Activated CD8-positive, alpha-beta memory T cell treated with anti-CD3 and anti-CD28 coated beads, Interleukin-2, amount 50 U/mL, for 48 hours (primary cell): ENCODE measurements around the gene SLC25A6.
"Not testable (repeated sequence)": the region's sequence is repeated elsewhere in the genome, so short reads cannot be mapped to it uniquely, and the experiment has no call there.

Experiments
- DNase-seq: peaks from one replicate; pipeline ENCODE4 v3.0.0-alpha.2; 2020

Gene SLC25A6

DNA sequence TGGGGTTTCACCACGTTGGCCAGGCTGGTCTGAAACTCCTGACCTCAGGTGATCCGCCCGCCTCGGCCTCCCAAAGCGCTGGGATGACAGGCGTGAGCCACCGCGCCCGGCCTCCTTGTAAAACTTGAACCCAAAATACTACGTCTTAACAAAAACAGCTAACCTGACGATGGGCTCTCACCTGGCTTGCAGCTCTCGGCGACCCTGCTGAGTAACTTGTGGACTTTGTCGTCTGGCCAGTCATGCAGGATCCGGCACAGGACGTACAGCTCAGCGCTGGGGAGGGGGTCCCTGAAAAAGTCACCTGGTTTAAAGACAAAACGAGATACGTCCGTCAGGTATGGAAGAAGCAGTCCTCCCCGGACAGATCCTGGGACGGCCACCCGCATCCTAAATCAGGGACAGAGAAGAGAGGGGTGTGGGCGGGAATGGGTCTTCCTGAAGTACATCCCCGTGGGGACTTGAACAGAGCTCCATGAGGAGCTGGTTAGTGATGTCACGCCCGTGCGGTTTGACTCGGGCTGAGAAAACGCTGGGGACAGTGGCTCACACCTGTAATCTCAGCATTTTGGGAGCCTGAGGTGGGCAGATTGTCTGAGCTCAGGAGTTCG is 20.7 kb upstream of the SLC25A6 start:
- DNase-seq, result no peak

DNA sequence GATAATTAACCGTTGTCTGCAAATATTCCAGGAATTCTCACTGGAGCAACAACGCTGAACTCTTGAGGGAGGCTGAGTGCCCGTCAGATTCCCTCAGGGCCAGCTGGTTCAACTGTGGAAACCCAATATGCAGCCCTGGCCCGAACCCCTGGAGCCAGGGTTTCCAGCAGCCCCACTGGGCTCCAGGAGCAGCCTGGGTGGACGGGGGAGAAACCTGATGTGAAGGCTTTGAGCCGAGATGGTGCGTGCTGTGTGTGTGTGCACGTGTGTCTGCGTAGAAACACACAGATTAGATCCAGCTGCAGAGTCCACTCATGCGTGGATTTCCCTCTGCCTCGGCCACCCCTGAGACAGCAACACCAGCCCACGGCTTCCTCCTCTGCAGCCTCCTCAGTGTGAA is 19.4 kb upstream of the SLC25A6 start:
- DNase-seq, result no peak

- no peak for DNase-seq
Measured at GRCh38 chrX:1407035-1407434, 15.1 kb upstream of the SLC25A6 start.

- DNase-seq, result not testable (repeated sequence)
Measured at GRCh38 chrX:1405769-1406168, 13.9 kb upstream of the SLC25A6 start.

- DNase-seq, result not testable (repeated sequence)
Measured at GRCh38 chrX:1403867-1404266, 12.0 kb upstream of the SLC25A6 start.

DNA sequence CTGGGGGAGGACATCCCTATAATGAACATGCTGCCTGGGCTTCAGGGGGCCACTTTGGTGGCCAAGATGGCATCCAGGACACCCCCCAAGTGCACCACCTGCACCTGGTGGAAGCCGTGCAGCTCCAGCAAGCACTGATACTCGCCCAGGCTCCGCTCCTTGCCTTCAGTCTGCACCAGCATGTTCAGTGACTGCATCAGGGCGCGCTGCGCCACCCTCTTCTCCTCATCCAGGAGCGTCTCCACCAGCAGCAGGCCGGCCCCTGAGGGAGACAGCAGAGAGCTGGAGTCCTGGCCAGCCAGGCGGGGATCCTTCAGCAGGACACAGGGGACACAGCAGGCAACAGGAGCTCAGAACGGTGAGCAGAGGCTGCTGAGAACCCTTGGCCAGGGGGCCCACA is 11.3 kb upstream of the SLC25A6 start:
- DNase-seq, result no peak

- no peak for DNase-seq
Measured at GRCh38 chrX:1401611-1402430, 9.9 kb upstream of the SLC25A6 start.

DNA sequence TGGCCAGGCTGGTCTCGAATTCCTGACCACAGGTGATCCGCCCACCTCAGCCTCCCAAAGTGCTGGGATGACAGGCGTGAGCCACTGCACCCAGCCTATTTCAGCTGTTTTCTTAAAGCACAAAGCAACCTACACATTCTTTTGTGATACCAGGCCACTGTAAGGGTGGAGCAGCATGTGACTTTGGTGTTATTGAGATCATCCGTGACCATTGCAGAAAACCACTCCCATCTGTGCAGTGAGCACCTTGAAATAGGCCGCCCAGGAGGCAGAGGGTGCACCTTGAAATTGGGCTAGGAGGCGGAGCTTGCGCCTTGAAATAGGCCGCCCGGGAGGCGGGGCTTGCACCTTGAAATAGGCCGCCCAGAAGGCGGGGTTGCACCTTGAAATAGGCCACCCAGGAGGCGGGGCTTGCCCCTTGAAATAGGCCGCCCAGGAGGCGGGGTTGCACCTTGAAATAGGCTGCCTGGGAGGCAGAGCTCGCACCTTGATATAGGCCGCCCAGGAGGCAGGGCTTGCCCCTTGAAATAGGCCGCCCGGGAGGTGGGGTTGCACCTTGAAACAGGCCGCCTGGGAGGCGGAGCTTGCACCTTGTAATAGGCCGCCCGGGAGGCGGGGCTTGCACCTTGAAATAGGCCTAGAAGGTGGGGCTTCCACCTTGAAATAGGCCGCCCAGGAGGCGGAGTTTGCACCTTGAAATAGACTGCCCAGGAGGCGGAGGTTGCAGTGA is 9.0 kb upstream of the SLC25A6 start:
- DNase-seq, result peak; percentile 54

GRCh38 chrX:1400049-1400448 is 8.1 kb upstream of the SLC25A6 start:
- peak; percentile 44 for DNase-seq

DNA sequence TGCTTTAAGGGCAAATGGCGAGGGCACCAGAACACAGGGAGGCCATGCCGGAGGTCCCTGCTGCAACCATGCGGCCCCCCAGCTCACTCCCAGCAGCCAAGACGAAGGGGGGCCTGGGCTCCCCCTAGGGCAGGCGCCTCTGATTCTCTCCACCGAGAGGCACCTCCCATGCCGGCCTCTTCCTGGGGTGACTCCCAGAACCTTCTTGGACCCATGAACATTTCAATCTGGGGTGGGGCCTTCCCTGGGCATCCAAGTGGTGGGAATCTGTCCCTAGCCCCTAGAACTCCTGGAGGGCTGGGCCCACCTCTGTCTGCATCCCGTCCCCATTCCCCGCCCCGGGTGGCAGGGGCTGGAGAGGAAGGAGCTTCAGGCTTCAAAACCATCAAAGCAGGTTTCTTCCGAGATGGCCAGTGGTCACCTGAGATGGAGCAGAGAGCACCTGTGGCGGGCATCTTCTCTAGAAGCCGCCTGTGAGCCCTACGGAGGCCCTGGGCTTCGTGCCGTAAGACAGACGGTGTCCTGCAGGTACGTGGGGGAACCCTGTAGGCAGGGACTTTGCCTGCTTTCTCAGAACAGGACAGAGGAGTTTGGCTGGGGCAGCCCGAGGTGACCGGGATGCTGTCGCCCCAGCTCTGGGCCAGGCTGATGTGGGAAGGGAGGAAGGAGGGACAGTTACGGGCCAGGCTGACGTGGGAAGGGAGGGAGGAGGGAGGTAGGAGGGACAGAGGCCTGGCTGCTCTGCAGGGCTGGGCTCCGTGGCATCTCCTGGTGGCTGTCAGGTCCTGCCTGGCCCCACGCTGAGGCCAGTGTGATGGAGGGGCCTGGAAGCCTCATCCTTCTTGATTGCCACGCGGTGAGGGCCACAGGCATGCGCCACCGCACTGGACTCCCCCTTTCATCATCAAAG is 6.8 kb upstream of the SLC25A6 start:
- DNase-seq, result peak; percentile 49

DNA sequence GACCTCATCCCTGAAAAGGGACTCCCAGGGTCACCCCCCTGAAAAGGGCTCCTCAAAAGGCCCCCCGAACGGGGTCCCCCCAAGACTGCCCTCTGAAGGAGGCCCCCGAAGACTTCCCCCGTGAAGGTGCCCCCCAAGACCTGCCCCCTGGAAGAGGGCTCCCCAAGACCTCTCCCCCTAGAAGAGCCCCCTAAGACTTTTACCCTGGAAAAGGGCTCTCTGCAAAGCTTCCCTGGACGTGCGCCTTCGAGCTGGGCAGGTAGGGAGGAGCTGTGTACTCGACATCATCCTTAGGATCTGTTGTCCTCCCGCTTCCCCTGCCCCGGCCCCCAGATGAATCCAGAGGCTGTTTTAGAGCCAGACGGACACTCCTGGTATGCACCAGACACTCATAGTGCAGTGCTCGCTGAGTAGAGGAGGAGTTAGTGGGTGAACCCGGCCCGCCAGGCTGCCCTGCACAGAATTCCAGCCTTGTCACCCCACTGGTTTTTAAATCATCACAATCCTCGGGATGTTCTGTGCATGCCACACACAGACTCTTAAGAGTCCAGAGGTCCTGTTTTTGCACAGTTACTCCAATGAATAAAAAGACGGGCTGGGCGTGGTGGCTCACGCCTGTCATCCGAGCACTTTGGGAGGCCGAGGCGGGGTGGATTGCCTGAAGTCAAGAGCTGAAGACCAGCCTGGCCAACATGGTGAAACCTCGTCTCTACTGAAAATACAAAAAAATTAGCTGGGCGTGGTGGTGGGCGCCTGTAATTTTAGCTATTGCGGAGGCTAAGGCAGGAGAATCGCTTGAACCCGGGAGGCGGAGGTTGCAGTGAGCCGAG is 5.7 kb upstream of the SLC25A6 start:
- DNase-seq, result peak; percentile 48

DNA sequence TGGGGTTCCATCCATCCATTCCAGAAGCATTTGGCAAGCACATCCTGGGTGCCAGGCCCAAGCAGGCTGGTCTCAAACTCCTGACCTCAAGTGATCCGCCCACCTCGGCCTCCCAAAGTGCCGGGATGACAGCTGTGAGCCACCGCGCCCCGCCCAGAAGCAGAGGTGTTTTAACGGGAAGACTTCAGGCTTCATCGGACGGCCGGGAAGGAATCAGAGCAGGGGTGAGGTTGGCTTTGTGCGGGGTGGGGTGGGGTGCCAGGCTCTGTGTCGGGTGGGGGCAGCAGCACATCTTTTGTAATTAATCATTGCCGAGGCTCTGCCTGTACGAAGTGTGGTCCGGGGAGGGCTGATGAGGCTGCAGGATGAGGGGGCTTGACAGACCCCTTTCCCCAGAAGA is 5.1 kb upstream of the SLC25A6 start:
- peak; percentile 44 for DNase-seq

DNA sequence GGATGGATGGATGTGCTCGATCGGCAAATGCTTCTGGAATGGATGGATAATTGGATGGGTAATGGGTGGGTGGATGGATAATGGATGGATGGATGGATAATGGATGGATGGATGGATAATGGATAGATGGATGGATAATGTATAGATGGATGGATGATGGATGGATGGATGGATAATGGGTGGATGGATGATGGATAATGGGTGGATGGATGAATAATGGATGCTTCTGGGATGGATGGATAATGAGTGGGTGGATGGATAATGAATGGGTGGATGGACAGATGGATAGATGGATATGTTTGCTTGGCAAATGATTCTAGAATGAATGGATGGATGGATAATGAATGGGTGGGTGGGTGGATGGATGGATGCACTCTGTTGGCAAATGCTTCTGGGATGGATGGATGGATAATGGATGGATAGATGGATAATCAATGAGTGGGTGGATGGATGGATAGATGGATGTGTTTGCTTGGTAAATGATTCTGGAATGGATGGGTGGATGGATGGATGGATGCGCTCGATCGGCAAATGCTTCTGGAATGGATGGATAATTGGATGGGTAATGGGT is 3.8 kb upstream of the SLC25A6 start:
- no peak for DNase-seq

GRCh38 chrX:1394731-1395501 is 3.0 kb upstream of the SLC25A6 start:
- peak; percentile 54 for DNase-seq

GRCh38 chrX:1393871-1394615 is 2.1 kb upstream of the SLC25A6 start:
- DNase-seq, result no peak

DNA sequence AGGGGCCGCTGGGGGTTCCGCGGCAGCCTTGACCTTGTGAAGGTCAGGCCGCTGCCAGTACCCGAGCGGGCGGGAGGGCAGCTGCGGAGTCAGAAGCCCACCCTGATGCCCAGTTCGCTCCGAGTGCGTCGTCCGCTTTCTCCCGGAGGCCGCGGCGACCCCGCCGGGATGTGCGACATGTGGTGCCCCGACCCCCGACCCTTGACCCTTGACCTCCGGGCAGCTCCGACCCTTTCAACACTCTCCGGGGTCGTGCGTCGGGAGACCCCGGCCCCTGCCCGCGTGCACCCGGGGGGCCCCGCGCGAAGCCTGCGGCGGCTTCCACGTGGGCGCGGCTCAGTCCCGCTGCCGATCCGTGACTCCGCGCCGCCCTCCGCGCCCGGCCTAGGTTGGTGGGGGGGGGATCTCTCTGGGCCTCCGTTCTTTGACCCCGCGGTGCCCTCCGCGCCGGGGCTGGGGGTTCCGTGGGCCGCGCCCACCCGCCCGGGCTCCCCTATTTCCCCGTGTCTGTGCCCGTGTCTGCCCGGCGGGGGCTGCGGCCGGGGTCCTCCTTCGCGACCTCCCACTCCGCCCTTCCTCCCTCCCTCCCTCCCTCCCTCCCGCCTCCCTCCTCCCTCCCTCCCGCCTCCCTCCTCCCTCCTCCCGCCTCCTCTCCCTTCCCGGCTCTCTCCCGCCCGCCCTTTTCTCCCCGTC is 609 bp upstream of the SLC25A6 start:
- peak; percentile 83 for DNase-seq

DNA sequence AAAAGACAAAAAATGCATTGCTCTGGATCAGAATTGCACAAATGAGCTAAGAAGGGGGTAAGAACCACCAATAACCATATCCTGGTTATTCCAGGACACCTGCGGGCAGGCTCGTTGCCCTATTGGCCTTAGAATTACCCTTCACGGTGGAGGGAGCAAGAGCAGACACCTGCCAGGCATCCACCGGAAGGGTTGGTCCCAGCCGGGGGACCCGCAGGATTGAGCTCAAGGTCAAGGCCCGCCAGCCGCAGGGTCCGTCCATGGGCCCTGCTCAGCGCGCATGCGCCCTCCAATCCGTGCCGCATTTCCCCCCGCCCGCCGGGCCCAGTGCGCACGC is 575 bp downstream of the SLC25A6 start:
- peak; percentile 99 for DNase-seq

DNA sequence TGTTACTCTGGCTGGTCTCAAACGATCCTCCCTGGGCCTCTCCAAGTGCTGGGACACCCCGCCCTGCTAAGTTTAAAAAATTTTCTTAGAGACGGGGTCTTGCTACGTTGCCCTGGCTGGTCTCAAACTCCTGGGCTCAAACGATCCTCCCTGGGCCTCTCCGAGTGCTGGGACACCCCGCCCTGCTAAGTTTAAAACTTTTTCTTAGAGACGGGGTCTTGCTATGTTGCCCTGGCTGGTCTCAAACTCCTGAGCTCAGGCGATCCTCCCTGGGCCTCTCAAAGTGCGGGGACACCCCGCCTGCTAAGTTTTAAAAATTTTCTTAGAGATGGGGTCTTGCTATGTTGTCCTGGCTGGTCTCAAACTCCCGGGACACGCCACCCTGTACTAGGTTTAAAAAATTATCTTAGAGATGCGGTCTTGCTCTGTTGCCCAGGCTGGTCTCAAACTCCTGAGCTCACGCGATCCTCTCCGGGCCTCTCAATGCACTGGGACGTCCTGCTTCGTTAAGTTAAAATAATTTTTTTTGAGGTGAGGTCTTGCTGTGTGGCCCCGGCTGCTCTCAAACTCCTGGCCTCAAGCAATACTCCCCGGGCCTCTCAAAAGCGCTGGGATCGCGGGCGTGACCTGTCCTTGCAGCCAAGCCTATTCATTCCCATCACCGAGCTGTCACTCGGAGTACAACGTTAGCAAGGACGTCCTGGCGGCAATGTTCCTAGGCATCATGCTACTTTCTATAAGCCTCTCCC is 1.1 kb downstream of the SLC25A6 start:
- peak; percentile 53 for DNase-seq

DNA sequence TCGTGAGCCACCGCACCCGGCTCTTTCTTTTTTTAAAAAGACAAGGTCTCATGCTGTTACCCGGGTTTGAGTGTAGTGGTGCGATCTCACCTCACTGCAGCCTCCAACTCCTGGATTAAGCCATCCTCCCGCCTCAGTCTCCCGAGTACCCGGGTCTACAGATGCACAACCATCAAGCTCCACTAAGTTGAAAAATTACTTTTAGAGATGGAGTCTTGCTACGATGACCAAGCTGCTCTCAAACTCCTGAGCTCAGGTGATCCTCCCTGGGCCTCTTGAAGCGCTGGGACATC is 2.0 kb downstream of the SLC25A6 start:
- DNase-seq, result peak; percentile 47
